ENCODE results near the gene NDUFA7.

GRCh38 chr19:8307965-8308866 lies 13.0 kb downstream of the NDUFA7 start, which contains the start of gene CD320:
- TF ChIP-seq CTCF (IDR thresholded peaks at IDR 0.05) (no peak), POLR2A (IDR thresholded peaks at IDR 0.05; ENCODE audit: low read depth) (no peak)

Data from esophagus muscularis mucosa (tissue), 3 donors.